HG03066 (cell line): Measurements from ENCODE around the gene TRUB1.
"Not testable (repeated sequence)": the region's sequence is repeated elsewhere in the genome, so short reads cannot be mapped to it uniquely, and the experiment has no call there.

ENCODE experiments used
- ATAC-seq: cut with Tn5 transposase; IDR thresholded peaks from one replicate; pipeline ENCODE4 v1.9.1; 2021; ENCODE audit warnings: low read depth; ENCODE audit not compliant: unreplicated experiment

The TRUB1 gene

DNA sequence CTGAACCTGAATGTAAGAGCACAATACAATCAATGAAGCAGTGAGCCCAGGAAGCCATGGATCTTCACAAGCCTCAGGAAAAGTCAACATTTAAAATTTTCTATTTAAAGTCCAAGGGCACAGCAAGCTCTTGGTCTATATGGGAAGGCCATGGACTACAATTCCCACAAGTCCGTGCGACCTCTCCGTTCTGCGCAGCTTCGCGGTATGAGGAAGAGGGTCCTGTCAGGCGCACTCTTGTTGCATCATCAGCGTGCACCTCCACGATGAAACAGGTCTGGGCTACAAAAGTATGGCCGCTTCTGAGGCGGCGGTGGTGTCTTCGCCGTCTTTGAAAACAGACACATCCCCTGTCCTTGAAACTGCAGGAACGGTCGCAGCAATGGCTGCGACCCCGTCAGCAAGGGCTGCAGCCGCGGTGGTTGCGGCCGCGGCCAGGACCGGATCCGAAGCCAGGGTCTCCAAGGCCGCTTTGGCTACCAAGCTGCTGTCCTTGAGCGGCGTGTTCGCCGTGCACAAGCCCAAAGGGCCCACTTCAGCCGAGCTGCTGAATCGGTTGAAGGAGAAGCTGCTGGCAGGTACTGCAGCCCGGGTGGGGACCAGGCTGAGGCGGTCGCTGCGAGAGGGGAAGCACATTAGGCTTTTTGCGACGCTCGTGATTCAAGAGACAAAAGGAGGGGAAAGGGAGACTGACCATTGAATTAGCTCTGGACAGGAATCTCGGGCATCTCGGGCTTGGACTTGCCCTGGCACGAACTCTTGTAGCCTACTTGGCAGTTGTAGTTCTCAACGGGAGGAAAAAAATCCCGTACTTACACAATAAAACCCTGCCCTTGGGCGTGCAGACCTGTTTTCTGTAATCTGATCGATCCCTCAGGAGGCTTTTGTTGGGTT, at the start of gene TRUB1:
TRUB1 (plus strand) TSS at position 234 of the 894 bp plus-strand sequence; CDS start at position 293, 59 bp downstream.
- ATAC-seq = peak; percentile 100

DNA sequence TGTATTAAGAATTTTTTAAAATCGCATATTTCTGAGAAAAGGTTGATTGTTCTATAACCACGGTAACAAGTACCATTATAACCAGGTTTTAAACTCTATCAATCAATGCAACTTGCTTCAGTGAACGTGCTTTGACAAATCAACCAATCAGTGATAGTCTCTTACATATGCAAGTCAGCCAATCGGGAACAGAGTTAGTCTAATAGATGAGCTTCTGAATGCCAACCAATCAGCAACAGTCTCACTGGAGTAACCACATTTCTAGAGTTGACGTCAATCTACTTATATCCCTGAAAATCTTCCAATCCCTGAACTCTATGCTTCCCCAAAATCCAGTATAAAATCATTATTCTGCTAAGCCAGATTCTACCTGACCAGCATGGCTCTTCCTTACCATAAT, 44.7 kb upstream of the TRUB1 start:
- no peak for ATAC-seq

DNA sequence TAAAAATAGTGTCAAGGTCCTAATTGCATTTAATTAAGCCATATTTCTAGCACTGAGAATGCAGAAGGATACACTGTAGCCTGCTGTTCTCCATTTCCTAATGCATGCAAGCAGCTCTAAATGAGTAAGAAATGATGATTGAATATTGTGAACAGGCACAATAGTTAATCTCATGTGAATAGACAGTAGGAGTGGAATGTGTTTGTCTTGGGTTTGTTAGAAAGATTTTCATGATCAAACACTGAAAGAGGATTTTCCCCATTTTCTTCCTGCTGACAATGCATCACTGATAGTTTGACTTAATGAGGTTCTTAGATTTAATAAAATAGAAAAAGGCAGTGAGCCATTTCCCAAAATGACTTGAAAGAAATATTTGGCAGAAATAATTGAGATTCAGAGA, 43.1 kb upstream of the TRUB1 start:
- ATAC-seq = no peak

DNA sequence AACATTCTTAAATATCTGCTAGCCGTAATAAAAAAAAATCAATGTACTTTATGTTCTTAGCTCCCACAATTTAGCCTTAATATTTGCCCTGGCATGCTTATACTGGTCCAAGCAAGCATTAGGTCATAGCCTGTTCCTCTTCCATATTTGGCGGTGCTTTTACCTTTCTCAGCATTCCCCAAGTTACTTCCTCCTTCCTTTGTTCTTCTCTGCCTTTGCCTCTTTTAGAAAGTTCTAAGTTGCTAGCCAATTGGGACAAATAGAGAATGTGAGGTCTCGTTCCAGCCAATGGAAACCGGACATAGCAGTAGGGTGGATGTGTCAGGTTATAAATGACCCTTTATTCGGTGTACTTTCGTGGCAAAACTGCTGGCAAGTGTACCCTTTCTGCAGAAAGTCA, 41.0 kb upstream of the TRUB1 start:
- not testable (repeated sequence) for ATAC-seq

DNA sequence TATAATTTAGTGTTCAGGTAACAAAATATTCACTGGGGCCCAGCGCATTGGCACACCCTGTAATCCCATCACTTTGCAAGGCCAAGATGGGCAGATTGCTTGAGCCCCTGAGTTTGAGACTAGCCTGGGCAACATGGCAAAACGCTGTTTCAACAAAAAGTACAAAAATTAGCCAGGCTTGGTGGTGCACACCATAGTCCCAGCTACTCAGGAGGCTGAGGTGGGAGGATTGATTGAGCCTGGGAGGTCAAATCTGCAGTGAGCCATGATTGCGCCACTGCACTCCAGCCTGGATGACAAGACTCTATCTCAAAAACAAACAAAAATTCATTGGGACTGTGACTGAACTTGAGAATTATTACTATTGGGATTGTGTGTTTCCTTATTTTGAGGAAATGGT, 40.4 kb upstream of the TRUB1 start:
- ATAC-seq = no peak

DNA sequence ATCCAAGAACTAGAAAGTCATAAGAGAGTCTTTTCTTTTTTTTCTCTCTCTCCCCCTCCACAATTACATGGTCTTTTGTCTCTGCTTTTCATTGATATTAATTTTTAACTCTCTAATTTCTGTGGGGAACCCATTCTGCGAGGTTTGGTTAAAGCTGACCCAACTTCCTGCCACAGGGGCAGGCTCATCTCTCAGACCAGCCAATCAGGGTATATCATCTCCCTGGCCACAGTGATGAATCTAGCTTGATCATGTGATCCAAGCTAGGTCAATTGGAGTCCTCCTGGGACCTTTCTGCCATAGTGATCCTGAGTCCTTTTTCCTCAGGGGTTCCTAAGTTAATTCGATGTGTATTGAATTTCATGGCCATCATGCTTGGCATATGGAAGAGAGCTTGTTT, 38.0 kb upstream of the TRUB1 start:
- no peak for ATAC-seq

GRCh38 chr10:114900658-114901057, 37.3 kb upstream of the TRUB1 start:
- no peak for ATAC-seq

- no peak for ATAC-seq
These were observed 35.8 kb upstream of the TRUB1 start for GRCh38 chr10:114902151-114902550.

DNA sequence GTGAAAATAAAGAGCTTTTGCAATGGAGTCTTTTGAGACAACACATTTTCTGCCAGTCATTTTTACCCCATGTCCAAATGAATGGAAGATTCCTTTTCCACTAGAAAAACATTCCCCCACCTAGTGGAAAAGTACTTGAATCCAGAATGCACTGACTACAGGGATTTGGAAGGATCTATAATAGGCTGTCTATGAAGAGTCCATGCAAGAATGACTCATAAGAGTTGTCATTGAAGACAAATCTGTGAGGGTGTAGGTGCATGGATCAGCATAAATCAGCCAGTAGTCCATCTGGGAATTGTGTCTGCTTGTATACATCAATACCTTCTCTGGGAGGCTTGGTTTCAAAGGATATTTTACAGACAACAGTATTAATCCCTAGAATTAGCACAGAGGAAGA, 32.5 kb upstream of the TRUB1 start:
- ATAC-seq = no peak

- no peak for ATAC-seq
These were observed 31.0 kb upstream of the TRUB1 start for GRCh38 chr10:114906981-114907380.

- no peak for ATAC-seq
These were observed 29.1 kb upstream of the TRUB1 start for GRCh38 chr10:114908896-114909295.

DNA sequence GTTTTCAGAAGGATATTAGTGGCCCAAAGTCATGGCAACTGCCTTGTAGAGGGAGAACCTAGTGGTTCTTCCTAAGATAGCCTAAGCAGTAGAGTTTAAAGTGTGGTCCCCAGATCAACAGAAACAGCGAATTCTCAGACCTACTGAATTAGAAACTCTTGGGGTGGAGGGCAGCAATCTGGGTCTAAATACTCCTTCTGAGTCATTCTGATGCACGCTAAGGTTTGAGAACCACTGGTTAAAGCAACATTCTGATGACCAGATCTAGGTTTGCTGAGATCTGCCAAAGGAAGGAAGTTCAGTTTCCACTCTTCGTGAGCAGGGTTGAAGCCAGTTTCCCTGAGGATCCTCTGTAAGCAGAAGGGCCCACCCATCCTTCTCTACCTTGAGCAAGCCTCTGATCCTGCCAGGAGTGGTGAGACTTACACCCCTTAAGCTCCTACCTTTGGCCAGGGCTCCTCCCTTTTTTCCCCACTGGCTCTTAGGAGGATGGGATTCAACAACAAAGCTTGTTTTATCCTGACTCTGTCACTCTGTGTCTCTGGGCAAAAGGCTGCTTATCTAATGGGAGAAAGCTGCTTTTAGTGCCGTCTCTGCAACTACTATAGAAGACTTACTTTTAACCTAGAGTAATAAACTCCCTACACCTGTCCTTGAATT, 26.8 kb upstream of the TRUB1 start:
- peak; percentile 71 for ATAC-seq

GRCh38 chr10:114911801-114912469, 26.1 kb upstream of the TRUB1 start:
- ATAC-seq = no peak

DNA sequence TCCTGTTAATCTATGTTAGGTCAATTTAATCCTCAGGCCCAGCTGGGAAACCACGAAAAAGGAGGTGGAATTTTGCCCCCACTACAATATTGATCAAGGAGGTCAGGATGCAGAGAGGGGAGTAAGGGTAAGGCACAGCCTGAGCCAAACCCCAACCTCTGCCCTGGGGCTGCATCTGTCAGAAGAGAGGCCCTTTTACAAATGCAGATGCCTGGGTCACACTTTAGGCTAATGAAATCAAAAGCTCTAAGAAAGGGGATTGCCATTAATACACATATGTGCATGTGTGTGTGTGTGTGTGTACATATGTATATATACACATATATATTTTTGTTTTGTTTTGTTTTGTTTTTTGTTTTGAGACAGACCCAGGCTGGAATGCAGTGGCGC, 25.5 kb upstream of the TRUB1 start:
- no peak for ATAC-seq

DNA sequence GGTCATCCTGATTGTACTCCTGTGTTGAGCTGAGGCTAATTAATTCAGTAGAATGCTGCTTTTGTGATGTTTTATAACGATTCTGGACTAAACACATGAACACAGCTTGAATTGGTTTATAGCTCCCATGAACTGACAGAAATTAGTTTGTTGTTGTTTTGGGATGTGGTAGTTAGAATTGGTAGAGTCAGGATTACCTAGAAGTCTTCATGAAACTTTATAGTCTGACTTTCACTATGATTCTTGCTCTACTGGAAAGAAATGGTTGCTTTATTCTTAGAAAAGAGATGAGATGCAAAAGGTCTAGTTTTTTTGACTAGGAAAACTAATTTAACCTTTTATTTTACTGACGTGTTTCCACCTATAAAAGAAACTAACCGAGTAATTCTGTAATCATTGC, 23.4 kb upstream of the TRUB1 start:
- no peak for ATAC-seq

- no peak for ATAC-seq
These were observed 22.7 kb upstream of the TRUB1 start for GRCh38 chr10:114915294-114915693.

GRCh38 chr10:114916653-114917052, 21.3 kb upstream of the TRUB1 start:
- no peak for ATAC-seq

GRCh38 chr10:114917459-114917858, 20.5 kb upstream of the TRUB1 start:
- no peak for ATAC-seq

- no peak for ATAC-seq
These were observed 19.9 kb upstream of the TRUB1 start for GRCh38 chr10:114917927-114918672.

GRCh38 chr10:114920459-114920858, 17.5 kb upstream of the TRUB1 start:
- ATAC-seq = no peak

DNA sequence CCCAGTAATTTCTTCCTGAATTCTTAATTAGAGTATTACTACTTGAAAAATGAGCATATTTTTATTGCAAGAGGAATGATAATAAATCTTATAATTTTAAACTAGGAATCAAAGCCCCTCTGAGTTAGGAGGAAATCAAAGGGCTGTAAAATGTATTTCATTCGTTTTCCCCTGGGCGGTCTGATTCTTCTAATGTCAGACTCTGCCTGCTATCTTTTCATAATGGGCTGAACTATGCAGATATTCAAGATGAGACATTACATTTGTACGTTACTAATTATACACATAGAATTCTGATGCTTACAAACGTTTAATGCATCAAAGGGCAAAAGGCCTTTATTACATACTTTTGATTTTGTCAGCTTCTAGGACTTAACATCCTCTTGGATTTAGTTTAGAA, 16.0 kb upstream of the TRUB1 start:
- ATAC-seq = no peak
